Hepatocyte (in vitro differentiated cells): ENCODE data around the gene ZC3H4. TPM values are rescaled to one million over a fixed set of nuclear protein-coding genes. Genes with fewer than 3 reads are reported as not detected.
A peak's percentile ranks its signal among the peaks of the same experiment; 100 is the strongest.

Source experiments
- DNase-seq: peaks from one replicate; pipeline ENCODE4 v3.0.0-alpha.2; 2016; ENCODE audit warnings: low spot score
- H2AFZ ChIP-seq: fragments of 200-600 bp; sonication (generic); 2 replicates; pipeline ENCODE4 v1.6.0; 2016; ENCODE audit warnings: antibody characterized with exemption, mild to moderate bottlenecking
- H3K27ac ChIP-seq: fragments of 200-600 bp; sonication (generic); 2 replicates; pipeline ENCODE4 v1.5.1; 2016; ENCODE audit warnings: mild to moderate bottlenecking
- H3K27me3 ChIP-seq: fragments of 200-600 bp; sonication (generic); 2 replicates; pipeline ENCODE4 v1.6.1; 2016
- H3K36me3 ChIP-seq: fragments of 200-600 bp; sonication (generic); replicated peaks from 2 replicates; pipeline ENCODE4 v1.5.1; 2016; ENCODE audit warnings: low read depth; ENCODE audit not compliant: insufficient read depth
- H3K4me1 ChIP-seq: fragments of 200-600 bp; sonication (generic); 2 replicates; pipeline ENCODE4 v1.5.1; 2016; ENCODE audit warnings: mild to moderate bottlenecking, moderate library complexity; ENCODE audit not compliant: insufficient read depth
- H3K4me2 ChIP-seq: fragments of 200-600 bp; sonication (generic); 2 replicates; pipeline ENCODE4 v1.6.0; 2016
- H3K4me3 ChIP-seq: fragments of 200-600 bp; sonication (generic); 2 replicates; pipeline ENCODE4 v1.5.1; 2016; ENCODE audit warnings: mild to moderate bottlenecking
- H3K79me2 ChIP-seq: fragments of 200-600 bp; sonication (generic); 2 replicates; pipeline ENCODE4 v1.6.0; 2017; ENCODE audit warnings: mild to moderate bottlenecking
- H3K9me2 ChIP-seq: fragments of 200-600 bp; sonication (generic); replicated peaks from 2 replicates; pipeline ENCODE4 v1.6.0; 2017; ENCODE audit warnings: mild to moderate bottlenecking; ENCODE audit not compliant: insufficient read depth
- H3K9me3 ChIP-seq: fragments of 200-600 bp; sonication (generic); 2 replicates; pipeline ENCODE4 v1.5.1; 2016; ENCODE audit warnings: low read depth, mild to moderate bottlenecking
- H4K20me1 ChIP-seq: fragments of 200-600 bp; sonication (generic); 2 replicates; pipeline ENCODE4 v1.6.0; 2016; ENCODE audit warnings: mild to moderate bottlenecking; ENCODE audit not compliant: insufficient read depth, poor library complexity, severe bottlenecking
- EZH2 ChIP-seq: fragments of 200-600 bp; sonication (generic); IDR thresholded peaks from 2 replicates; pipeline ENCODE4 v1.6.1; 2016; ENCODE audit warnings: antibody characterized with exemption, mild to moderate bottlenecking, borderline replicate concordance
- EZH2phosphoT487 ChIP-seq: fragments of 200-600 bp; sonication (generic); IDR thresholded peaks from one replicate; pipeline ENCODE4 v1.6.1; 2018; ENCODE audit warnings: antibody characterized with exemption, mild to moderate bottlenecking, low read depth, moderate library complexity; ENCODE audit not compliant: unreplicated experiment, severe bottlenecking
- WGBS: methylation state at CpG from one replicate; pipeline ENCODE4 v1.1.6; 2016; ENCODE audit warnings: low lambda C conversion rate; ENCODE audit errors: missing lambda C conversion rate; 5-methylcytosine and 5-hydroxymethylcytosine counted together
- polyA plus RNA-seq: library from polyadenylated mRNA; unstranded; fragments of >200 nt; fragmentation: Nextera tagmentation; extraction: Ambion mirVana; gene quantifications from 2 replicates; pipeline ENCODE4 v1.2.1, GENCODE V29; 2016
- total RNA-seq: library from RNA; depleted of rRNA; stranded (reverse); fragments of >200 nt; gene quantifications from 2 replicates; pipeline ENCODE4 v1.2.3, GENCODE V29; 2014
- TF ChIP-seq, protein P1 (sequence below): fragments of 200-600 bp; sonication (generic); IDR thresholded peaks from 2 replicates; pipeline ENCODE4 v1.5.1; 2016; ENCODE audit warnings: antibody characterized with exemption, mild to moderate bottlenecking; ENCODE audit not compliant: poor library complexity

Gene ZC3H4
- total and polyA plus RNA-seq, 2 experiments from 2014 or later, result 4.3 to 13.1 TPM

GRCh38 chr19:47151627-47152026 is 38.1 kb upstream of the ZC3H4 start:
- Histone ChIP-seq H2AFZ (no peak overlapping the region), H3K9me3 (no peaks in the 10 kb centered on the region), H3K27me3 (no peaks in the 10 kb centered on the region), H3K27ac (peak overlapping the region; percentile 50), H4K20me1 (no peaks in the 10 kb centered on the region), H3K4me3 (no peak overlapping the region), H3K79me2 (peaks cover 32% of the 10 kb centered on the region), H3K36me3 (peaks cover 2% of the 10 kb centered on the region), H3K4me2 (peak overlapping the region; percentile 3), H3K9me2 (no peaks in the 10 kb centered on the region), H3K4me1 (peaks cover 13% of the 10 kb centered on the region)
- TF ChIP-seq EZH2 (no peak), EZH2phosphoT487 (no peak)
- TF ChIP-seq, protein P1, sequence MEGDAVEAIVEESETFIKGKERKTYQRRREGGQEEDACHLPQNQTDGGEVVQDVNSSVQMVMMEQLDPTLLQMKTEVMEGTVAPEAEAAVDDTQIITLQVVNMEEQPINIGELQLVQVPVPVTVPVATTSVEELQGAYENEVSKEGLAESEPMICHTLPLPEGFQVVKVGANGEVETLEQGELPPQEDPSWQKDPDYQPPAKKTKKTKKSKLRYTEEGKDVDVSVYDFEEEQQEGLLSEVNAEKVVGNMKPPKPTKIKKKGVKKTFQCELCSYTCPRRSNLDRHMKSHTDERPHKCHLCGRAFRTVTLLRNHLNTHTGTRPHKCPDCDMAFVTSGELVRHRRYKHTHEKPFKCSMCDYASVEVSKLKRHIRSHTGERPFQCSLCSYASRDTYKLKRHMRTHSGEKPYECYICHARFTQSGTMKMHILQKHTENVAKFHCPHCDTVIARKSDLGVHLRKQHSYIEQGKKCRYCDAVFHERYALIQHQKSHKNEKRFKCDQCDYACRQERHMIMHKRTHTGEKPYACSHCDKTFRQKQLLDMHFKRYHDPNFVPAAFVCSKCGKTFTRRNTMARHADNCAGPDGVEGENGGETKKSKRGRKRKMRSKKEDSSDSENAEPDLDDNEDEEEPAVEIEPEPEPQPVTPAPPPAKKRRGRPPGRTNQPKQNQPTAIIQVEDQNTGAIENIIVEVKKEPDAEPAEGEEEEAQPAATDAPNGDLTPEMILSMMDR, result no peak
- DNase-seq, result no peak
- 62% methylated on average over 3 of the region's 3 CpGs for WGBS

DNA sequence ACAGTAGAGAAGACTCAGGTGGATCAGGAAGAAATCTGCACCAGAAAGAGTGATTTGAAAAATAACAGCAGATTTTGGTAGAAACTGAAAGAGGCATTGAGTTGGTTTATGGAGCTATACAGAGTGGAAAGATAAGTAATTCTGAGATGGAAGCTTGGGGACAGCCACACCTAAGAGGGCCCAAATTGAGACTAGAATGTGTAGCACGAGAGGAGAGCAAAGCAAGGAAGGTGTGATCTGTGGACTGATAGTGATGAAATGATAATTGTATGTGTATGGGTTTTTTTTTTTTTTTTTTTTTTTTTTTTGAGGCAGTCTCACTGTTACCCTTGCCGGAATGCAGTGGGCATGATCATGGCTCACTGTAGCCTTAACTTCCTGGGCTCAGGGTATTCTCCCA is 33.3 kb upstream of the ZC3H4 start:
- TF ChIP-seq EZH2phosphoT487 (no peak), EZH2 (no peak)
- TF ChIP-seq, protein P1, result no peak
- Histone ChIP-seq H3K79me2 (peaks cover 71% of the 10 kb centered on the region), H3K36me3 (peaks cover 4% of the 10 kb centered on the region), H4K20me1 (peaks cover 8% of the 10 kb centered on the region), H3K27me3 (no peaks in the 10 kb centered on the region), H3K4me2 (no peak overlapping the region), H3K4me1 (peaks cover 7% of the 10 kb centered on the region), H3K4me3 (no peak overlapping the region), H3K9me3 (no peaks in the 10 kb centered on the region), H3K9me2 (no peaks in the 10 kb centered on the region), H2AFZ (no peak overlapping the region), H3K27ac (no peak overlapping the region)
- DNase-seq, result no peak
- 94% methylated on average over 2 of the region's 2 CpGs for WGBS

GRCh38 chr19:47145639-47146486 is 32.3 kb upstream of the ZC3H4 start:
- Histone ChIP-seq H3K27ac (no peak overlapping the region), H3K36me3 (peaks cover 4% of the 10 kb centered on the region), H3K79me2 (peaks cover 74% of the 10 kb centered on the region), H4K20me1 (peaks cover 10% of the 10 kb centered on the region), H3K27me3 (no peaks in the 10 kb centered on the region), H3K9me2 (no peaks in the 10 kb centered on the region), H3K4me1 (no peaks in the 10 kb centered on the region), H3K9me3 (no peaks in the 10 kb centered on the region), H3K4me3 (no peak overlapping the region), H3K4me2 (no peak overlapping the region), H2AFZ (no peak overlapping the region)
- TF ChIP-seq EZH2phosphoT487 (no peak), EZH2 (no peak)
- TF ChIP-seq, protein P1, result no peak
- 95% methylated on average over 5 of the region's 5 CpGs for WGBS
- DNase-seq, result no peak
